ENCODE data around the gene TINAG. TPM values are rescaled to one million over a fixed set of nuclear protein-coding genes. Genes with fewer than 3 reads are reported as not detected.

Gene TINAG
- total and polyA plus RNA-seq, 10 of the 15 experiments (the other 5 are each of a cell fraction or from before 2014, with no cell fraction given): 0.26 to 7.7 (median 0.95) TPM

GRCh38 chr6:54262499-54262898, 45.7 kb upstream of the TINAG start (continued):
- TF ChIP-seq PRDM15 (CRISPR knock-in tag; IDR thresholded peaks at IDR 0.05) (no peak), ZNF217 (IDR thresholded peaks at IDR 0.05) (no peak), GATAD2B (conservative IDR thresholded peaks at IDR 0.05; ENCODE audit: low read depth) (no peak), IRF3 (IDR thresholded peaks at IDR 0.05) (no peak), MYB (IDR thresholded peaks at IDR 0.05; ENCODE audit: borderline replicate concordance, low read depth, low read length) (no peak), NRF1 (conservative IDR thresholded peaks at IDR 0.05; ENCODE audit: low read depth, low read length) (no peak), ZNF622 (IDR thresholded peaks at IDR 0.05) (no peak), SKIL (IDR thresholded peaks at IDR 0.05; ENCODE audit: low read depth, poor library complexity, severe bottlenecking) (no peak), ZNF207 (IDR thresholded peaks at IDR 0.05; ENCODE audit: borderline replicate concordance) (no peak), RELA (IDR thresholded peaks at IDR 0.05; ENCODE audit: borderline replicate concordance, partially characterized antibody) (no peak)
